GM18868 (cell line): ENCODE data around the gene PLSCR2.
"Not testable (repeated sequence)": the region's sequence is repeated elsewhere in the genome, so short reads cannot be mapped to it uniquely, and the experiment has no call there.

ENCODE experiments used
- ATAC-seq: cut with Tn5 transposase; IDR thresholded peaks from one replicate; pipeline ENCODE4 v1.9.1; 2021; ENCODE audit warnings: mild to moderate bottlenecking, moderate library complexity; ENCODE audit not compliant: unreplicated experiment

PLSCR2 gene

GRCh38 chr3:146469150-146470017 is at the start of gene PLSCR2:
Gene PLSCR2, minus strand, starts transcription at chr3:146469561. Its CDS starts 9,657 bp downstream, at chr3:146459904.
- peak; percentile 97 for ATAC-seq

GRCh38 chr3:146517684-146518435 is 48.5 kb upstream of the PLSCR2 start:
- no peak for ATAC-seq

GRCh38 chr3:146513386-146514051 is 44.2 kb upstream of the PLSCR2 start:
- no peak for ATAC-seq

- no peak for ATAC-seq
Measured at GRCh38 chr3:146511402-146512134, 42.2 kb upstream of the PLSCR2 start.

GRCh38 chr3:146507331-146508120 is 38.2 kb upstream of the PLSCR2 start:
- no peak for ATAC-seq

- no peak for ATAC-seq
Measured at GRCh38 chr3:146505516-146505915, 36.2 kb upstream of the PLSCR2 start.

GRCh38 chr3:146504498-146505197 is 35.3 kb upstream of the PLSCR2 start:
- no peak for ATAC-seq

GRCh38 chr3:146503461-146504202 is 34.3 kb upstream of the PLSCR2 start:
- peak; percentile 98 for ATAC-seq

GRCh38 chr3:146502887-146503460 is 33.6 kb upstream of the PLSCR2 start:
- no peak for ATAC-seq

- peak; percentile 35 for ATAC-seq
Measured at GRCh38 chr3:146501752-146502151, 32.4 kb upstream of the PLSCR2 start.

- ATAC-seq: no peak
Measured at GRCh38 chr3:146499701-146500100, 30.3 kb upstream of the PLSCR2 start.

GRCh38 chr3:146498002-146498736 is 28.8 kb upstream of the PLSCR2 start:
- ATAC-seq: no peak

GRCh38 chr3:146497145-146497843 is 27.9 kb upstream of the PLSCR2 start:
- not testable (repeated sequence) for ATAC-seq

GRCh38 chr3:146496726-146497125 is 27.4 kb upstream of the PLSCR2 start:
- ATAC-seq: no peak

- no peak for ATAC-seq
Measured at GRCh38 chr3:146496251-146496650, 26.9 kb upstream of the PLSCR2 start.

- no peak for ATAC-seq
Measured at GRCh38 chr3:146493761-146494160, 24.4 kb upstream of the PLSCR2 start.

- ATAC-seq: no peak
Measured at GRCh38 chr3:146493221-146493620, 23.9 kb upstream of the PLSCR2 start.
